Endometrium (tissue), 2 donors: ENCODE results near the gene NDUFS4.
"Not testable (repeated sequence)": the region's sequence is repeated elsewhere in the genome, so short reads cannot be mapped to it uniquely, and the experiment has no call there.

Experiments
- FAIRE-seq: peaks from 2 replicates; lab custom pipeline; 2012; peaks lifted over from hg19 to GRCh38; lab: Jason Lieb, UNC
- donor health status: control.
- donor health status: control.

Gene NDUFS4

GRCh38 chr5:53560506-53561191 is at the start of gene NDUFS4:
TSS of gene NDUFS4 (plus strand) at chr5:53560639. CDS start at chr5:53560663, 24 bp downstream.
- FAIRE-seq = peak; percentile 18

DNA sequence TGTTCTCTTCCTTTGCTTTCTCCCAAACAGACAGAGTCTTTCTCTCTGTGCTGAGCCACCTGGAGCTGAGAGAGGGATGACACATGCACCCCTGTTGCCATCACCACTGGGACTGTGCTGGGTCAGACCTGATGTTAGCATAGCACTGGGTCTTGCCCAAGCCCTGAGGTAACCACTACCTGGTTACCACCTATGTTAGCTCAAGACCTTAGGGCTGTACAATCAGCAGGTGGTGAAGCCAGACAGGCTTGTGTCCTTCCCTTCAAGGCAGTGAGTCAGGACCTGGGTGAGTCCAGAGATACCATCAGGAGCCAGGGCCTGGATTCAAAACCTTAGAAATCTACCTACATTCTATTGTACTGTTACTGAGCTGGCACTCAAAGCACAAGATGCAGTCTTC is 47.9 kb upstream of the NDUFS4 start:
- FAIRE-seq = no peak

GRCh38 chr5:53515988-53516387 is 44.5 kb upstream of the NDUFS4 start:
- no peak for FAIRE-seq

- FAIRE-seq = no peak
Observed at GRCh38 chr5:53520813-53521212, 39.6 kb upstream of the NDUFS4 start.

- FAIRE-seq = no peak
Observed at GRCh38 chr5:53537711-53538110, 22.7 kb upstream of the NDUFS4 start.

DNA sequence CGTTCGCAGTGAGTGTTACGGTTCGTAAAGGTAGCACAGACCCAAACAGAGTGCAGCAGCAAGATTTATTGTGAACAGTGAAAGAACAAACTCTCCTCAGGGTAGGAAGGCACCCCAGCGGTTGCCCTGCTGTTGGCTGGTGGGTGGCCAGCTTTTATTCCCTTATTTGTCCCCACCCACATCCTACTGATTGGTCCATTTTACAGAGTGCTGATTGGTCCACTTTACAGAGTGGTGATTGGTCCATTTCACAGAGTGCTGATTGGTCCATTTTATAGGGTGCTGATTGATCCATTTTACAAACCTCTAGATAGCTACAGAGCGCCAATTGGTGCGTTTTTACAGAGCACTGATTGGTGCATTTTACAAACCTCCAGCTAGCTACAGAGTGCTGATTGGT is 19.7 kb upstream of the NDUFS4 start:
- not testable (repeated sequence) for FAIRE-seq

DNA sequence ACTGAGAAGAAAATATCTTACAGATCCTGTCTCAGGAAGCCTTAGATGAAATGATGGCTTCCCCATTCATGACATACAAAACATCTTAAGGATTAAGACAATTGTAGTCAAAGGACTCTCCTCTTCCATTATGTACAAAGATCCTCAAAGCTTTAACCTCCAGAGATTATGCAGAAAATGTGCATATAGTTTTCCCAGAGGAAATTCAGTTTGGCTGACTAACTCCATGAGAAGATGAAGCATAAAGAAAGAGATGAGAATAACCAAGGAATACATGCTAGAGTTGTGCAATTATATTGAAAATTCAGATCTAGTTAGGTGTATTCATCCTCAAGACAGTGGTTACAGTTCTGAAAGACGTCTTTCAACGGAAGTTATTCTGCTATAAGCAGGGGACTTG is 18.6 kb upstream of the NDUFS4 start:
- no peak for FAIRE-seq

DNA sequence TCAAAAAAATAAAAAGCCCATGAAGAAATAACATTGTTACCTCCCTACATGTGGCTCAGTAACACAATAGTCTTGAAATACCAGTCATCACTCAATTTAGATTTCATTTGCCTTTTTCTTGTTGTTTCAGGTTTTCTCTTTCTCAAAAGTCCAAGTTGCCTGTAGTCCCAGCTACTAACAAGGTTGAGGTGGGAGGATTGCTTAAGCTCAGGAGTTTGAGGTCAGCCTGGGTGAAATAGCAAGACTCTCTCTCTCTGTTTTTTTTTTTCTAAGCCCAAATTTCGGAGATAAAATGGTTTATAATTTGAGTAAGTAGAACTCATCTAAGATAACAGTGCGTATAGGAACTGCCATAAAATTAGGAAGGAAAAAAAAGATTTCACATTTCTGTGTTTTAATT is 17.5 kb upstream of the NDUFS4 start:
- FAIRE-seq = no peak

- FAIRE-seq = no peak
Observed at GRCh38 chr5:53543401-53543800, 17.0 kb upstream of the NDUFS4 start.

- FAIRE-seq = no peak
Observed at GRCh38 chr5:53545744-53546143, 14.7 kb upstream of the NDUFS4 start.

GRCh38 chr5:53547226-53547625 is 13.2 kb upstream of the NDUFS4 start:
- no peak for FAIRE-seq

- FAIRE-seq = not testable (repeated sequence)
Observed at GRCh38 chr5:53548501-53548900, 11.9 kb upstream of the NDUFS4 start.

DNA sequence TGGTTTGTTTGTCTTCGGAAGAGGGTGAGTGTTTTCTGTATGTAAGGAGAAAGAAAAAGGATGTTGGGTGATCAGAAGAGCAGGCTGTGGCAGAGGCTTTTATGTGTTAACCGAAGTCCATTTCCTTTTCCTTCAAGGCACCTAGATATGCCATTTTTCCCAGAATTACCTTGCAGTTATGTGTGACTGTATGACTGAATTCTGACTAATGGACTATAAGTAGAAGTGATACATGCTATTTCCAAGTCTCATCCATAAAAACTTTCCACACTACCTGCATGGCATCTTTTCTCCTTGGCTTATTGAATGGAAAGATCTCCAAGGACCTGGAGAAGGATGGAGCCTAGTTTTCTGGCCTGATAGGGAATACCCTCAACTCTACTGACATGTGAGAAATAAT is 10.6 kb upstream of the NDUFS4 start:
- no peak for FAIRE-seq

- FAIRE-seq = no peak
Observed at GRCh38 chr5:53552561-53552960, 7.9 kb upstream of the NDUFS4 start.

DNA sequence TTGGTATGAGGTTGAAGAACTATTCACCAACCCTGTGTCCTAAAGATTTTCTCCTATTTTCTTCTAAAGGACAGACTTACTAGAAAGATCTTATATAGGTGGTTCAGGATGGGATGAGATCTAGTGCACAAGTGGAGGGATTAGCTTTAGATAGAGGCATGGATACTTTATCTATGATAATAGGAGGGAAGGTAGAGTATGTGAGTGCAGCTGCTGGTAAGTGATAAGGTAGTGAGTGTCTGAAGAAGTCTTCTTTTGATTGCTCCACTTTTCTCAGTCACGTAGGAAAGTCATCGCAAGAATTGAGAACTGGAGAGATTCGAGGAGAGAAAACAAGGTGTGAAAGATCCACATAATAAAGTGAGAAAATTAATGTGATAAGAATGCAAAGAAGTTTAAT is 6.0 kb upstream of the NDUFS4 start:
- FAIRE-seq = no peak

DNA sequence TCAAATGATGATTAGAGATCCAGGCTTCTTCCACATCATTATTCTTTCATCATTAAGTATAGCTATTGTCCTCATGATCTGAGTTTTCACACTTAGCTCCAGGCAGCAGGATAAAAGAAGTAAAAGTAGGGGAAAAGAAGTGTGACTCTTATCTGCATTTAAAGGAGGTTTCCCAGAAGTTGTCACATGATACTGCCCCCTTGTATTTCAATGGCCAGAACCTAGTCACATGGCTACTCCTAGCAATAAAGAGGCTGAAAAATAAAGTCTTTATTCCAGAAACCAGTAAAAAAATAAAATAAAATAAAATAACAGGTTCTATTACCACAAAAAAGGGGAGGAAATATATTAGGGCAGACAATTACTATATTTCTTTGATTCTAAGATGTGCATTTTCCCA is 5.3 kb upstream of the NDUFS4 start:
- FAIRE-seq = no peak

DNA sequence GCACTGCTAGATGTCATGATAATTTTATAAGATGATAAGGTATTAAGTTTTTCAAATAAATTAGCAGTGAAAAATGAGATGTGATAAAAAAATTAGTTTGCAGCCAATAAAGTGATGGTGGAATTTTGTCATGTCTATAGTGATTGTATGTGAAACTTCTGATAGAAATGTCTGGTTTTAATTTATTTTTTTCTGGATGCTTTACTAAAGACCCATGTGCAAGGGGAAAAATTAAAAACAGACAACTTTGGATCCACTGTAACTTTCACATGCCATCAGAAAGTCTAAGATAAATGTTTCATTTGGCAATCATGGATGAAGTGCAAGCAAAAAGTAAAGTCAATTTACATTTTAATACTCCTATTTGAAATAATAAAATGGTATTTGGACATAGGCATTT is 4.4 kb upstream of the NDUFS4 start:
- no peak for FAIRE-seq

DNA sequence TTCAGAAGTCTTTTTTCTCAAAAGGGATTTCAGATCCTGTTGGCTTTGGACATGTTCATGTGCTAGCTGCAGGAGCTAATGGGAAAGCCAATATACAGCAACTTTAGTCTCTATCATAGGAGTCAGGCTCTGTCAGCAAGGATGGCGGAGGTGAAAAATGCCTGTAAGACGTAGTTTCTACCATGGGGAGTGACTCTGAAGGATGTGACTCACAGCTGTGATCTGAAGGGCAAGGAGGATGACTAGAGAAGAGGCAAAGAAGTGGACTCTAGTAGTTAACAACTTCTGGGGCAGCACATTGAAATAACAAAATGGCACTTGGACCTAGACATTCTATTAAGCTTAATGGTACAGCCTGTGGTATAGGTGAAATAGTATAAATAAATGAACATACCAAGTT is 3.1 kb upstream of the NDUFS4 start:
- FAIRE-seq = no peak

- no peak for FAIRE-seq
Observed at GRCh38 chr5:53558966-53559365, 1.5 kb upstream of the NDUFS4 start.

- no peak for FAIRE-seq
Observed at GRCh38 chr5:53560028-53560427, 411 bp upstream of the NDUFS4 start.

DNA sequence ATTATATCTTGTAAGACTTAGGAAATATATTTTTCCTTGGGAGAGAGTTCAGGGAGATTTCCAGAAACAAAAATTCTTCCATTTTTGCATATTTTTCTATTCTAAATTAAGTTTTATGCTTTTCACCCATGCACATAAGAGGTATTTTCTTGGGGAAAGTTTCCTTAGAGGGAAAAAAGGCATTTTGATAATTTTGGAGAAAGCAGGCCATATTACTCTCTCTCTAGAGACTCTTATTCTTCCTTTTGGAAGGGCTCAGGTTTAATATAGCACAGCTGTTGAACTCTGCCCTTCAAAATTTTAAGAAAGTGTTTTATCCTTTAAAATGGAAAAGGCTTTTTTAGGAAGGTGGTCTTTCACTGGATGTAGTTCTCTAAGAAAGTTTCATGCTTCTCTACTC is 8.0 kb downstream of the NDUFS4 start:
- FAIRE-seq = no peak

DNA sequence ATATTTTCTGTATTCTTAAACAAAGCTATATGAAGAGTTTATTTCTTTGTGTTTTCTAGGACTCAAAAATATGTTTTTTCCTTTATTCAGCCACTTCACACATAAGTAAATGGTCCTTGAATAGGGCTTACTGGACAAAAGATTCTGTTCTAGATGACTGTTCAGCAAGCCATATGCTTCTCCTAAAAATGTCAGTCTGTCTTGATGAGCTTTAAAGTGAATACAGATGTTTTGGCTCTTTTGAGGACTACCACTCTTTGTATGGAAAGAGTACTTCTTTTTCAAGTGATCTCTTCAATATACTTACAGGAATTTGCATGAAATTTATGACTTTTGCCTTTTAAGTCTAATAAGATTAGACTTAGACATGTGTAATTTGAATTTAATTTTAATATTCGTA is 8.4 kb downstream of the NDUFS4 start:
- FAIRE-seq = peak; percentile 59

GRCh38 chr5:53569453-53569852 is 9.0 kb downstream of the NDUFS4 start:
- FAIRE-seq = no peak

DNA sequence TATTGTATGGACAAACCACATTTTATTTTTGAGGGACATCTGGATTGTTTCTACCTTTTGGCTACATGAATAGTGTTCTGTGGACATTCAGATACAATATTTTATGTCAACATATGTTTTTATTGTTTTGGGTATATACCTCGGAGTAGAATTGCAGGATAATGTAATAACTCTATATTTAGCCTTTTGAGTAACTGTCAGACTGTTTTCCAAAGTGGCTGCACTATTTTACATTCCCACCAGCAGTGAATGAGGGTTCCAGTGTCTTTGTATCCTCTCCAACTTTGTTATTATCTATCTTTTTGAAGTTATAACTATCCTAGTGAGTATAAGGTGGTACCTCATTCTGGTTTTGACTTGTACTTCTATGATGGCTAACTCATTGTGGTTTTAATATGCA is 11.0 kb downstream of the NDUFS4 start:
- no peak for FAIRE-seq

DNA sequence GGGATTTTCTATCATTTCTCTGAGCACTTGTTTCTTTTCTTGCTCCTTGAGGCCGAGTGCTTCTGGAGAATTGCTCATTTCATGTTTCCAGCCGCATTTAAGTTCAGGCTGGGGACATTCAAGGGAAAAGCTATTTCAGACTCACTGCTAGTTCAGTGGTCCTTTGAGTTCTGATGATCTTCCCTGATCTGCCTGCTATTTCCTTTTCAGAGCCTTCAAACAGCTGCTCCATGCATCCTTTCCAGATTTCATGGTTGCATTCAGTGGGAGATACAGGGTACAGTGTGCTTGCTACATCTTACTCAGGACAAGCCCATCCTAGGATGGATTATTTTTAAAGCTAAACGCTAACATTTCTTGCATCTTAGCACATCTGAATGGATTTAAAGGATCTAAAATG is 14.7 kb downstream of the NDUFS4 start:
- FAIRE-seq = no peak
